H9 (cell line): Measurements from ENCODE around the gene RIPK4. TPM values are rescaled to one million over a fixed set of nuclear protein-coding genes. Genes with fewer than 3 reads are reported as not detected.

ENCODE experiments used
- DNase-seq: peaks from one replicate; pipeline ENCODE4 v3.0.0-alpha.2; 2017
- H2AFZ ChIP-seq: one replicate; pipeline ENCODE4 v1.6.1; 2013; ENCODE audit warnings: mild to moderate bottlenecking, low read length, control low read depth, moderate library complexity
- H2AK5ac ChIP-seq: 2 replicates; pipeline ENCODE4 v1.6.1; 2013; ENCODE audit warnings: low read length, control low read depth, mixed read lengths; ENCODE audit not compliant: insufficient read length
- H2BK120ac ChIP-seq: one replicate; pipeline ENCODE4 v1.6.1; 2013; ENCODE audit warnings: low read depth, mild to moderate bottlenecking, low read length, control low read depth, inconsistent platforms; ENCODE audit not compliant: poor library complexity, severe bottlenecking
- H2BK12ac ChIP-seq: 2 replicates; pipeline ENCODE4 v1.6.1; 2013; ENCODE audit warnings: low read length, control low read depth, mixed read lengths, low read depth; ENCODE audit not compliant: insufficient read length
- H2BK15ac ChIP-seq: 2 replicates; pipeline ENCODE4 v1.6.1; 2013; ENCODE audit warnings: low read depth, low read length, control low read depth
- H2BK20ac ChIP-seq: one replicate; pipeline ENCODE4 v1.6.1; 2013; ENCODE audit warnings: low read depth, mild to moderate bottlenecking, low read length, control low read depth, inconsistent platforms; ENCODE audit not compliant: poor library complexity, severe bottlenecking
- H2BK5ac ChIP-seq: 2 replicates; pipeline ENCODE4 v1.6.1; 2013; ENCODE audit warnings: low read length, control low read depth, mixed read lengths; ENCODE audit not compliant: insufficient read length
- H3K14ac ChIP-seq: 2 replicates; pipeline ENCODE4 v1.6.1; 2013; ENCODE audit warnings: low read length, control low read depth; ENCODE audit not compliant: insufficient read depth
- H3K18ac ChIP-seq: 2 replicates; pipeline ENCODE4 v1.6.1; 2013; ENCODE audit warnings: low read depth, mild to moderate bottlenecking, mixed read lengths, low read length, control low read depth; ENCODE audit not compliant: insufficient read length
- H3K23ac ChIP-seq: 2 replicates; pipeline ENCODE4 v1.6.1; 2013; ENCODE audit warnings: low read length, control low read depth, mixed read lengths, low read depth; ENCODE audit not compliant: insufficient read length
- H3K23me2 ChIP-seq: 2 replicates; pipeline ENCODE4 v1.6.1; 2013; ENCODE audit warnings: low read depth, mild to moderate bottlenecking, mixed read lengths, low read length, control low read depth; ENCODE audit not compliant: insufficient read length, poor library complexity, severe bottlenecking
- H3K27ac ChIP-seq: 2 replicates; pipeline ENCODE4 v1.5.1; 2013; ENCODE audit warnings: low read length, control low read depth, mixed read lengths, low read depth; ENCODE audit not compliant: insufficient read length
- H3K27me3 ChIP-seq: 2 replicates; pipeline ENCODE4 v1.6.1; 2013; ENCODE audit warnings: low read length, control low read depth, inconsistent platforms; ENCODE audit not compliant: insufficient read depth
- H3K4ac ChIP-seq: 2 replicates; pipeline ENCODE4 v1.6.1; 2013; ENCODE audit warnings: low read depth, mild to moderate bottlenecking, control low read depth, inconsistent platforms, low read length, moderate library complexity
- H3K4me1 ChIP-seq: 2 replicates; pipeline ENCODE4 v1.6.1; 2013; ENCODE audit warnings: low read length, control low read depth, inconsistent platforms; ENCODE audit not compliant: insufficient read depth
- H3K4me2 ChIP-seq: 2 replicates; pipeline ENCODE4 v1.6.1; 2013; ENCODE audit warnings: low read length, control low read depth, mixed read lengths; ENCODE audit not compliant: insufficient read length, insufficient read depth
- H3K56ac ChIP-seq: 2 replicates; pipeline ENCODE4 v1.6.1; 2013; ENCODE audit warnings: low read depth, mild to moderate bottlenecking, mixed read lengths, low read length, control low read depth; ENCODE audit not compliant: insufficient read length
- H3K79me1 ChIP-seq: 2 replicates; pipeline ENCODE4 v1.6.1; 2013; ENCODE audit warnings: low read depth, mild to moderate bottlenecking, moderate library complexity, low read length, control low read depth, inconsistent platforms; ENCODE audit not compliant: insufficient read depth, poor library complexity, severe bottlenecking
- H3K79me2 ChIP-seq: 2 replicates; pipeline ENCODE4 v1.6.1; 2013; ENCODE audit warnings: low read length, control low read depth, inconsistent platforms; ENCODE audit not compliant: insufficient read depth
- H3K9ac ChIP-seq: 2 replicates; pipeline ENCODE4 v1.6.1; 2013; ENCODE audit warnings: low read length, control low read depth, mixed read lengths; ENCODE audit not compliant: insufficient read length; ENCODE audit errors: extremely low read depth
- H3K9me3 ChIP-seq: one replicate; pipeline ENCODE4 v1.6.1; 2013; ENCODE audit warnings: low read depth, low read length, inconsistent platforms; ENCODE audit not compliant: control insufficient read depth
- H3T11ph ChIP-seq: one replicate; pipeline ENCODE4 v1.6.1; 2013; ENCODE audit warnings: mild to moderate bottlenecking, low read length, control low read depth, inconsistent platforms
- H4K20me1 ChIP-seq: one replicate; pipeline ENCODE4 v1.6.1; 2013; ENCODE audit not compliant: control insufficient read depth, insufficient read length, insufficient read depth
- H4K5ac ChIP-seq: 2 replicates; pipeline ENCODE4 v1.6.1; 2013; ENCODE audit warnings: low read depth, mild to moderate bottlenecking, mixed read lengths, low read length, control low read depth; ENCODE audit not compliant: insufficient read length
- H4K8ac ChIP-seq: replicated peaks from 2 replicates; pipeline ENCODE4 v1.6.1; 2013; ENCODE audit warnings: low read length, control low read depth, mixed read lengths, low read depth; ENCODE audit not compliant: insufficient read length
- H4K91ac ChIP-seq: 2 replicates; pipeline ENCODE4 v1.6.1; 2013; ENCODE audit warnings: low read depth, mild to moderate bottlenecking, moderate library complexity, mixed read lengths, low read length, control low read depth; ENCODE audit not compliant: insufficient read length
- H3K27ac Mint-ChIP-seq, 3 experiments: 2 replicates in 2 of 3; 3 replicates in 1 of 3; pipeline ENCODE4 v1.8.0; 2020 to 2021; ENCODE audit warnings: mixed read lengths in 3 of 3, mild to moderate bottlenecking in 1 of 3, moderate library complexity in 1 of 3
- H3K27me3 Mint-ChIP-seq: 2 replicates; pipeline ENCODE4 v1.8.0; 2021; ENCODE audit warnings: low read depth, mild to moderate bottlenecking, moderate library complexity, mixed read lengths
- H3K36me3 Mint-ChIP-seq, 3 experiments: 2 replicates in 2 of 3; 3 replicates in 1 of 3; pipeline ENCODE4 v1.8.0; 2020 to 2021; ENCODE audit warnings: low read depth in 3 of 3, mixed read lengths in 3 of 3; ENCODE audit not compliant: insufficient read depth in 1 of 3
- H3K4me1 Mint-ChIP-seq, 2 experiments: 2 replicates each; pipeline ENCODE4 v1.8.0; 2020; ENCODE audit warnings: mixed read lengths in 2 of 2
- H3K4me3 Mint-ChIP-seq, 2 experiments: 2 replicates in 1 of 2; 3 replicates in 1 of 2; pipeline ENCODE4 v1.8.0; 2020 to 2021; ENCODE audit warnings: mild to moderate bottlenecking in 2 of 2, mixed read lengths in 2 of 2, moderate library complexity in 1 of 2
- H3K9me3 Mint-ChIP-seq, 2 experiments: 2 replicates in 1 of 2; 3 replicates in 1 of 2; pipeline ENCODE4 v1.8.0; 2020; ENCODE audit warnings: mild to moderate bottlenecking in 2 of 2, mixed read lengths in 2 of 2, moderate library complexity in 1 of 2
- WGBS: extraction: QIAGEN DNeasy Blood & Tissue Kit; methylation state at CpG from one replicate; pipeline ENCODE4 v1.1.7; 2013; ENCODE audit warnings: missing lambda C conversion rate, low lambda C conversion rate, mixed read lengths; ENCODE audit not compliant: insufficient read length; ENCODE audit errors: extremely low coverage; 5-methylcytosine and 5-hydroxymethylcytosine counted together
- total RNA-seq: library from RNA; stranded (reverse); gene quantifications from 2 replicates; pipeline ENCODE4 v1.2.1, GENCODE V29; 2021
- TF ChIP-seq, protein P1 (sequence below): fragments of 200-600 bp; sonication (generic); conservative IDR thresholded peaks from 3 replicates; pipeline ENCODE4 v1.8.0; 2021; ENCODE audit warnings: antibody characterized with exemption, mild to moderate bottlenecking

The RIPK4 gene
- total RNA-seq, 1 experiment from 2014 or later = 2.9 TPM

DNA sequence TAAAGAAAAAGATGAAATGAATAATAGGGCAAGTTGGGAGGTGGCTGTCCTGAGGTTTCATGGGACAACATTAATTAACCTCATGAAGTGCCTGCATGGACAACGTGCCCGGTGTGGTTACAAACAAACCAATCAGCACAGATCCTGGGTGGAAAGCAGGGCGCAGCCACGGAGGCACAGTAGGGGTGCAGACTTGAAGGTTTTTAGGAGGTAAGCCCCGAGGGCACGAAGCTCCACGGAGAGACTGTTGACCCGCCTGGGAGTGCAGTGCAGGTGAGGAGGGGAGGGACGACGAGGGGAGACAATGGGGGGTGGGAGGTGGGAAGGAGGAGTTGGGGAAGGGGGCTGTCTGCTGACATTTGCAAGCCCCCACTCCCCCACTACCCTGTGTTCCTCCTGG lies 2.3 kb upstream of the RIPK4 start:
- no peaks in the 10 kb centered on the region for H3K79me1 ChIP-seq
- H3K4ac ChIP-seq = no peak overlapping the region
- H3K4me2 ChIP-seq = peak overlapping the region; percentile 80
- H2BK15ac ChIP-seq = no peak overlapping the region
- no peak overlapping the region for H4K5ac ChIP-seq
- no peak overlapping the region for H4K91ac ChIP-seq
- Mint-ChIP-seq H3K27ac (no peak overlapping the region), H3K9me3 (peaks cover 0 to 2% of the 10 kb centered on the region in 2 experiments; a peak in 2 of 5 replicates), H3K27me3 (peaks cover 83% of the 10 kb centered on the region), H3K4me3 (peak overlapping the region; percentile 62 to 85), H3K4me1 (peaks cover 52 to 70% of the 10 kb centered on the region in 2 experiments), H3K36me3 (no peaks in the 10 kb centered on the region)
- H2BK12ac ChIP-seq = no peak overlapping the region
- no peak overlapping the region for H2BK20ac ChIP-seq
- H2BK120ac ChIP-seq = no peak overlapping the region
- H3K23me2 ChIP-seq = peaks cover 9% of the 10 kb centered on the region
- H4K20me1 ChIP-seq = no peaks in the 10 kb centered on the region
- H3K79me2 ChIP-seq = no peaks in the 10 kb centered on the region
- no peaks in the 10 kb centered on the region for H3K9me3 ChIP-seq
- H3K27ac ChIP-seq = no peak overlapping the region
- H3K23ac ChIP-seq = no peak overlapping the region
- H3K56ac ChIP-seq = no peak overlapping the region
- no peak for DNase-seq
- no peak overlapping the region for H3K9ac ChIP-seq
- TF ChIP-seq, protein P1, sequence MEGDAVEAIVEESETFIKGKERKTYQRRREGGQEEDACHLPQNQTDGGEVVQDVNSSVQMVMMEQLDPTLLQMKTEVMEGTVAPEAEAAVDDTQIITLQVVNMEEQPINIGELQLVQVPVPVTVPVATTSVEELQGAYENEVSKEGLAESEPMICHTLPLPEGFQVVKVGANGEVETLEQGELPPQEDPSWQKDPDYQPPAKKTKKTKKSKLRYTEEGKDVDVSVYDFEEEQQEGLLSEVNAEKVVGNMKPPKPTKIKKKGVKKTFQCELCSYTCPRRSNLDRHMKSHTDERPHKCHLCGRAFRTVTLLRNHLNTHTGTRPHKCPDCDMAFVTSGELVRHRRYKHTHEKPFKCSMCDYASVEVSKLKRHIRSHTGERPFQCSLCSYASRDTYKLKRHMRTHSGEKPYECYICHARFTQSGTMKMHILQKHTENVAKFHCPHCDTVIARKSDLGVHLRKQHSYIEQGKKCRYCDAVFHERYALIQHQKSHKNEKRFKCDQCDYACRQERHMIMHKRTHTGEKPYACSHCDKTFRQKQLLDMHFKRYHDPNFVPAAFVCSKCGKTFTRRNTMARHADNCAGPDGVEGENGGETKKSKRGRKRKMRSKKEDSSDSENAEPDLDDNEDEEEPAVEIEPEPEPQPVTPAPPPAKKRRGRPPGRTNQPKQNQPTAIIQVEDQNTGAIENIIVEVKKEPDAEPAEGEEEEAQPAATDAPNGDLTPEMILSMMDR = no peak
- no peak overlapping the region for H2AFZ ChIP-seq
- H3K18ac ChIP-seq = peak overlapping the region; percentile 77
- no peak overlapping the region for H3T11ph ChIP-seq
- peaks cover 6% of the 10 kb centered on the region; the same call in 1 of the 2 replicates for H3K4me1 ChIP-seq
- no peak overlapping the region for H4K8ac ChIP-seq
- no peak overlapping the region for H2AK5ac ChIP-seq
- no peak overlapping the region for H2BK5ac ChIP-seq
- peaks cover 59% of the 10 kb centered on the region for H3K27me3 ChIP-seq
- no CpG with 5 or more reads among the region's 10 CpGs for WGBS
- H3K14ac ChIP-seq = peak overlapping the region; percentile 77
